SK-MEL-5 (cell line): ENCODE results near the gene UBAP1L. TPM values are rescaled to one million over a fixed set of nuclear protein-coding genes. Genes with fewer than 3 reads are reported as not detected.

Experiments
- small RNA-seq, 2 experiments: library from RNA; depleted of rRNA; stranded (forward); fragments of <200 nt; gene quantifications; one replicate each; pipeline ENCODE3, GENCODE V24; 2014
- total RNA-seq: library from RNA; depleted of rRNA; stranded (reverse); fragments of >200 nt; shearing (Covaris generic); gene quantifications from 2 replicates; pipeline ENCODE4 v1.2.3, GENCODE V29; 2014; rRNA removed

UBAP1L gene
- total RNA-seq, 1 experiment from 2014 or later = 31.5 TPM

Small RNA genes lying within 50 kb of the gene (small RNA-seq; reads per million reads assigned to genes)
- 0 reads per million in 2 experiments for gene AC013553.1

Other genes starting within 250 kb of the UBAP1L start
- 1.5 and 1.7 TPM in 2 replicates for gene ANKDD1A, start 203.3 kb downstream of the UBAP1L start, total RNA-seq
- 61.6 and 64.9 TPM in 2 replicates for gene SPG21, start 125.3 kb downstream of the UBAP1L start, total RNA-seq
- 33.6 and 43.9 TPM in 2 replicates for gene MTFMT, start 85.6 kb downstream of the UBAP1L start, total RNA-seq
- 0.24 TPM in 1 of 2 replicates, not detected in the other for gene SLC51B, start 69.8 kb downstream of the UBAP1L start, total RNA-seq
- not detected in 2 replicates for gene RASL12, start 47.2 kb downstream of the UBAP1L start, total RNA-seq
- gene KBTBD13, start 38.5 kb downstream of the UBAP1L start, total RNA-seq = not detected in 2 replicates
- 25.5 and 27.5 TPM in 2 replicates for gene PDCD7, start 18.6 kb upstream of the UBAP1L start, total RNA-seq
- 44.6 and 46.2 TPM in 2 replicates for gene CLPX, start 70.1 kb upstream of the UBAP1L start, total RNA-seq
- 0.13 TPM in 1 of 2 replicates, not detected in the other for gene CILP, start 96.3 kb upstream of the UBAP1L start, total RNA-seq
- 7.4 and 10.1 TPM in 2 replicates for gene PARP16, start 171.7 kb upstream of the UBAP1L start, total RNA-seq
- gene RNU5A-1, start 180.9 kb upstream of the UBAP1L start, total RNA-seq = not detected in 2 replicates
- gene RNU5B-1, start 189.5 kb upstream of the UBAP1L start, total RNA-seq = not detected in 2 replicates